ENCODE data around the gene ACTBL2. TPM values are rescaled to one million over a fixed set of nuclear protein-coding genes. Genes with fewer than 3 reads are reported as not detected.
"Not testable (repeated sequence)": the region's sequence is repeated elsewhere in the genome, so short reads cannot be mapped to it uniquely, and the experiment has no call there.

ACTBL2 gene
- polyA plus RNA-seq, 1 donor (not counting 4 experiments of a cell fraction or from before 2014, with no cell fraction given), result 0.68 TPM

DNA sequence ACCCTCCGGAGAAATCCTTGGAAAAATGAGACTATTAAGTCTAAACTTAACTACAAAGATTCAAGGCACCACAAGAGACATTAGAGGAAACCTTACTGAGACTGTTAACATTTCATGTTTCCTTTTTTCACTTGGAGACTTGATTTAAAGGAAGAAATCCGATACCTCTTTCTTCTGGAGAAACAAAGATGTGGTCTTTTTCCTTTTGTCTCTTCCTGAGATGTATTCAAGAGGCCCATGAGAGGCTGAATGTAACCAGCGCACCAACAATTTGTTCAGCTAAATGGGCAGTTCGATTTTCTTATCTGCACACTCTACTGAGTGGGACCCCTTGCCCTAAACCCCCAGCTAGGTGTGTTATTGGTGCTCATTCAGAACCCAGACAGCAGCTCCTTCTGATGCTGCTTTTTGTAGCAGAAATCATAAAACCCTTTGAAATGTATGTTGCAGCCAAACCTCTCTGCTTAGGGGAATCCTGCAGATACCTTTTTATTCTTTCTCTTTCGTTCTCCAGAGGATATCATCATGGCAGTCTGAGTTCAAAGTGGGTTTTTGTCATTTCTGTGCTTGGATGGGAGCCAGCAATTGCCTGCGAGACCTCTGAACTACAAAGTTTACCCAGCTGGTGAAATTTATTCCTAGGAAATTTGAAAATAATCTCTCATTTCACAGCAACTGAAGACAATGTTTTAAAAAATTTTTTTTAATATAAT lies 41.9 kb upstream of the ACTBL2 start:
- H3K79me2 ChIP-seq (ENCODE audit: control insufficient read depth, insufficient read depth, low read length), result no peaks in the 10 kb centered on the region
- H3K4me3 ChIP-seq (ENCODE audit: control insufficient read depth in 2 of 3, extremely low read depth in 1 of 3, insufficient read depth in 2 of 3, low read depth in 1 of 3, low read length in 3 of 3), result no peak overlapping the region
- no peak overlapping the region for H3K4me2 ChIP-seq (ENCODE audit: control insufficient read depth, extremely low read depth, insufficient read depth, low read depth, low read length)
- no peaks in the 10 kb centered on the region for H3K9me1 ChIP-seq (ENCODE audit: control insufficient read depth, extremely low read depth, insufficient read depth, low read length)
- no peaks in the 10 kb centered on the region for H3K9me3 ChIP-seq (ENCODE audit: control insufficient read depth, low read depth, low read length)
- dilution Hi-C loops (cut with MboI; ENCODE audit: extremely low pct_ligation_motif_present, low sequenced_read_pairs), result no loop called here
- no peak overlapping the region for H3K27ac ChIP-seq (ENCODE audit: control insufficient read depth, insufficient read depth, low read length)
- no peaks in the 10 kb centered on the region for H3K36me3 ChIP-seq (ENCODE audit: control insufficient read depth in 2 of 2, extremely low read depth in 1 of 2, insufficient read depth in 2 of 2, low read length in 2 of 2)
- TF ChIP-seq, protein P1, sequence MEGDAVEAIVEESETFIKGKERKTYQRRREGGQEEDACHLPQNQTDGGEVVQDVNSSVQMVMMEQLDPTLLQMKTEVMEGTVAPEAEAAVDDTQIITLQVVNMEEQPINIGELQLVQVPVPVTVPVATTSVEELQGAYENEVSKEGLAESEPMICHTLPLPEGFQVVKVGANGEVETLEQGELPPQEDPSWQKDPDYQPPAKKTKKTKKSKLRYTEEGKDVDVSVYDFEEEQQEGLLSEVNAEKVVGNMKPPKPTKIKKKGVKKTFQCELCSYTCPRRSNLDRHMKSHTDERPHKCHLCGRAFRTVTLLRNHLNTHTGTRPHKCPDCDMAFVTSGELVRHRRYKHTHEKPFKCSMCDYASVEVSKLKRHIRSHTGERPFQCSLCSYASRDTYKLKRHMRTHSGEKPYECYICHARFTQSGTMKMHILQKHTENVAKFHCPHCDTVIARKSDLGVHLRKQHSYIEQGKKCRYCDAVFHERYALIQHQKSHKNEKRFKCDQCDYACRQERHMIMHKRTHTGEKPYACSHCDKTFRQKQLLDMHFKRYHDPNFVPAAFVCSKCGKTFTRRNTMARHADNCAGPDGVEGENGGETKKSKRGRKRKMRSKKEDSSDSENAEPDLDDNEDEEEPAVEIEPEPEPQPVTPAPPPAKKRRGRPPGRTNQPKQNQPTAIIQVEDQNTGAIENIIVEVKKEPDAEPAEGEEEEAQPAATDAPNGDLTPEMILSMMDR (optimal IDR thresholded peaks at IDR 0.05 in 1 of 3, IDR thresholded peaks at IDR 0.05 in 1 of 3, conservative IDR thresholded peaks at IDR 0.05 in 1 of 3; ENCODE audit: extremely low read depth in 1 of 3, insufficient read depth in 2 of 3, low read length in 3 of 3), result no peak
- no peak for TF ChIP-seq EZH2 (IDR thresholded peaks at IDR 0.05; ENCODE audit: low read length)
- FAIRE-seq (no peak), DNase-seq (ENCODE audit: low read depth, low spot score) (no peak)
- H3K4me1 ChIP-seq (ENCODE audit: control insufficient read depth, extremely low read depth, insufficient read depth, low read length), result no peaks in the 10 kb centered on the region
- no peaks in the 10 kb centered on the region for H4K20me1 ChIP-seq (ENCODE audit: control insufficient read depth, extremely low read depth, insufficient read depth, low read length)
- H2AFZ ChIP-seq (ENCODE audit: control insufficient read depth, low read length), result no peak overlapping the region
- H3K27me3 ChIP-seq (ENCODE audit: control insufficient read depth, extremely low read depth, insufficient read depth, low read length), result peaks cover 2% of the 10 kb centered on the region
- no peak overlapping the region for H3K9ac ChIP-seq (ENCODE audit: control insufficient read depth, extremely low read depth, insufficient read depth, low read length)

DNA sequence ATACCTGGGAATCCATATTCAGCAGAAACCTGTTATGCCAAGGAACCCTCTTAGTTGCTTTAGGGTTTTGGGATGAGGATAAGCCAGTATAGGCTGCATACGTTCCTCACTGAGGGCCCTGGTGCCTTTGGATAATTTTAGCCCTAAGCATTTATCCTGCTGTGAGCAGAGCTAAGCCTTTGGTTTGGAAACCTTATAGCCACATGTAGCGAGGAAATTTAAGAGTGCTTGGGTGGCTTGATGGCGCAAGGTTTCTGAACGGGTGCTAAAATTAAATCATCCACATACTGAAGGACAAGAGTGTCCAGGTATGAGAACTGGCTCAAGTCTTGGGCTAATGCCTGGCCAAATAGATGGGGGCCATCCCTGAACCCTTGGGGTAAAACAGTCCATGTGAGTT lies 39.9 kb upstream of the ACTBL2 start:
- H3K4me3 ChIP-seq (ENCODE audit: control insufficient read depth in 2 of 3, extremely low read depth in 1 of 3, insufficient read depth in 2 of 3, low read depth in 1 of 3, low read length in 3 of 3); H3K9ac ChIP-seq (ENCODE audit: control insufficient read depth, extremely low read depth, insufficient read depth, low read length); H3K36me3 ChIP-seq (ENCODE audit: control insufficient read depth in 2 of 2, extremely low read depth in 1 of 2, insufficient read depth in 2 of 2, low read length in 2 of 2); dilution Hi-C loops (cut with MboI; ENCODE audit: extremely low pct_ligation_motif_present, low sequenced_read_pairs); DNase-seq (ENCODE audit: low read depth, low spot score); H2AFZ ChIP-seq (ENCODE audit: control insufficient read depth, low read length); H3K4me2 ChIP-seq (ENCODE audit: control insufficient read depth, extremely low read depth, insufficient read depth, low read depth, low read length); H3K27me3 ChIP-seq (ENCODE audit: control insufficient read depth, extremely low read depth, insufficient read depth, low read length); H3K27ac ChIP-seq (ENCODE audit: control insufficient read depth, insufficient read depth, low read length); H3K9me3 ChIP-seq (ENCODE audit: control insufficient read depth, low read depth, low read length); H3K79me2 ChIP-seq (ENCODE audit: control insufficient read depth, insufficient read depth, low read length); H4K20me1 ChIP-seq (ENCODE audit: control insufficient read depth, extremely low read depth, insufficient read depth, low read length); FAIRE-seq; H3K9me1 ChIP-seq (ENCODE audit: control insufficient read depth, extremely low read depth, insufficient read depth, low read length); H3K4me1 ChIP-seq (ENCODE audit: control insufficient read depth, extremely low read depth, insufficient read depth, low read length): not testable (repeated sequence)

DNA sequence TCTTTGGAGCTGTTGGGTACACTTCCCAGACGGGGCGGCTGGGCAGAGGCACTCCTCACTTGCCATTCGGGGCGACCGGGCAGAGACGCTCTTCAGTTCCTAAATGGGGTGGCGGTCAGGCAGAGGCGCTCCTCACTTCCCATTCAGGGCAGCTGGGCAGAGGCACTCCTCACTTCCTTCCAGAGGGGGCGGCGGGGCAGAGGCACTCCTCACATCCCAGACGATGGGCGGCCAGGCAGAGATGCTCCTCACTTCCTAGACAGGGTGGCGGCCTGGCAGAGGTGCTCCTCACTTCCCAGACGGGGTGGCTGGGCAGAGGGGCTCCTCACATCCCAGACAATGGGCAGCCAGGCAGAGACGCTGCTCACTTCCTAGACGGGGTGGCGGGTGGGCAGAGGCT lies 35.8 kb upstream of the ACTBL2 start:
- H2AFZ ChIP-seq (ENCODE audit: control insufficient read depth, low read length); H3K9ac ChIP-seq (ENCODE audit: control insufficient read depth, extremely low read depth, insufficient read depth, low read length); H3K9me3 ChIP-seq (ENCODE audit: control insufficient read depth, low read depth, low read length); H3K27ac ChIP-seq (ENCODE audit: control insufficient read depth, insufficient read depth, low read length); DNase-seq (ENCODE audit: low read depth, low spot score); H4K20me1 ChIP-seq (ENCODE audit: control insufficient read depth, extremely low read depth, insufficient read depth, low read length); H3K79me2 ChIP-seq (ENCODE audit: control insufficient read depth, insufficient read depth, low read length); dilution Hi-C loops (cut with MboI; ENCODE audit: extremely low pct_ligation_motif_present, low sequenced_read_pairs); H3K36me3 ChIP-seq (ENCODE audit: control insufficient read depth in 2 of 2, extremely low read depth in 1 of 2, insufficient read depth in 2 of 2, low read length in 2 of 2); H3K27me3 ChIP-seq (ENCODE audit: control insufficient read depth, extremely low read depth, insufficient read depth, low read length); H3K9me1 ChIP-seq (ENCODE audit: control insufficient read depth, extremely low read depth, insufficient read depth, low read length); H3K4me3 ChIP-seq (ENCODE audit: control insufficient read depth in 2 of 3, extremely low read depth in 1 of 3, insufficient read depth in 2 of 3, low read depth in 1 of 3, low read length in 3 of 3); FAIRE-seq; H3K4me2 ChIP-seq (ENCODE audit: control insufficient read depth, extremely low read depth, insufficient read depth, low read depth, low read length); H3K4me1 ChIP-seq (ENCODE audit: control insufficient read depth, extremely low read depth, insufficient read depth, low read length): not testable (repeated sequence)

All from keratinocyte (primary cell).